HCT116 (cell line): Measurements from ENCODE around the gene PSMB7. TPM values are rescaled to one million over a fixed set of nuclear protein-coding genes. Genes with fewer than 3 reads are reported as not detected.

ENCODE experiments used
- ATAC-seq: fragments of 200-7000 bp; cut with Tn5 transposase; 2 replicates; pipeline ENCODE4 v1.9.1; 2020; ENCODE audit warnings: mild to moderate bottlenecking, moderate library complexity
- BruUV-seq: library from RNA; stranded (reverse); fragments of 400-500 nt; replicated peaks from 2 replicates; lab custom pipeline; 2021; lab: Mats Ljungman, UMichigan
- CTCF ChIA-PET: fragments of 300-600 bp; sonication (Branson Sonifier 250); formaldehyde crosslinking; loops from one replicate; lab custom pipeline; 2021; ENCODE audit warnings: antibody characterized with exemption; lab: Charles Lee
- POLR2A ChIA-PET: fragments of 300-600, 350-600 bp; sonication (Branson Sonifier 250); formaldehyde crosslinking; loops from one replicate; lab custom pipeline; 2021; ENCODE audit warnings: antibody characterized with exemption; lab: Charles Lee
- RAD21 ChIA-PET, 2 experiments: fragments of 300-600 bp; sonication (Branson Sonifier 250); formaldehyde crosslinking; loops; one replicate each; lab custom pipeline; 2023; ENCODE audit warnings: low total read pairs in 2 of 2; ENCODE audit not compliant: uncharacterized antibody in 2 of 2, unreplicated experiment in 2 of 2, low non-redundant PET in 1 of 2; lab: Charles Lee
- DNase-seq: peaks from one replicate; pipeline ENCODE4 v3.0.0-alpha.2; 2010; ENCODE audit warnings: low read depth, low spot score
- H2AFZ ChIP-seq: fragments of 200-600 bp; shearing (Covaris generic), sonication (generic); 2 replicates; pipeline ENCODE4 v1.6.1; 2017; ENCODE audit warnings: low read depth, mixed run types, mixed read lengths, antibody characterized with exemption, low read length; ENCODE audit not compliant: poor library complexity, severe bottlenecking
- H3K27ac ChIP-seq: 2 replicates; pipeline ENCODE4 v1.5.1; 2012; ENCODE audit warnings: low read depth, low read length
- H3K27me3 ChIP-seq: fragments of 200-600 bp; sonication (generic); 2 replicates; pipeline ENCODE4 v1.6.1; 2016; ENCODE audit warnings: mixed run types, low read length, mixed read lengths; ENCODE audit not compliant: insufficient read depth
- H3K36me3 ChIP-seq, 2 experiments: fragments of 200-500 bp in 1 of 2; fragments of 200-600 bp in 1 of 2; sonication (Bioruptor generic) in 1 of 2; sonication (generic) in 1 of 2; 2 replicates each; pipeline versions ENCODE4 v1.5.1 to v1.6.1; 2014 to 2016; ENCODE audit warnings: low read length in 2 of 2, inconsistent platforms in 1 of 2, mixed read lengths in 1 of 2, mixed run types in 1 of 2; ENCODE audit not compliant: insufficient read depth in 2 of 2, control insufficient read depth in 1 of 2
- H3K4me1 ChIP-seq, 2 experiments: fragments of 200-600 bp in 1 of 2; sonication (generic) in 1 of 2; 2 replicates each; pipeline versions ENCODE4 v1.5.1 to v1.6.1; 2012 to 2017; ENCODE audit warnings: low read length in 2 of 2, inconsistent platforms in 1 of 2, mild to moderate bottlenecking in 1 of 2, mixed read lengths in 1 of 2, mixed run types in 1 of 2, moderate library complexity in 1 of 2; ENCODE audit not compliant: insufficient read depth in 2 of 2, control insufficient read depth in 1 of 2
- H3K4me2 ChIP-seq: fragments of 200-600 bp; sonication (generic); 2 replicates; pipeline ENCODE4 v1.6.1; 2017; ENCODE audit warnings: mixed run types, low read length, mixed read lengths
- H3K4me3 ChIP-seq, 2 experiments: fragments of 200-600 bp in 1 of 2; sonication (generic) in 1 of 2; replicated peaks in 1 of 2; 2 replicates each; pipeline ENCODE4 v1.5.1; 2011 to 2016; ENCODE audit warnings: low read length in 2 of 2, control low read depth in 1 of 2, low read depth in 1 of 2, mild to moderate bottlenecking in 1 of 2, mixed read lengths in 1 of 2, mixed run types in 1 of 2
- H3K79me2 ChIP-seq: fragments of 200-600 bp; sonication (generic); 2 replicates; pipeline ENCODE4 v1.6.1; 2017; ENCODE audit warnings: mild to moderate bottlenecking, mixed run types, low read length, moderate library complexity, mixed read lengths; ENCODE audit not compliant: insufficient read depth
- H3K9ac ChIP-seq: fragments of 200-600 bp; sonication (generic); 2 replicates; pipeline ENCODE4 v1.6.1; 2016; ENCODE audit warnings: low read length, mixed read lengths
- H3K9me2 ChIP-seq: fragments of 200-600 bp; sonication (generic), shearing (Covaris generic); 2 replicates; pipeline ENCODE4 v1.6.1; 2017; ENCODE audit warnings: mixed run types, mild to moderate bottlenecking, moderate library complexity; ENCODE audit not compliant: insufficient read depth
- H3K9me3 ChIP-seq, 2 experiments: fragments of 200-500 bp in 1 of 2; fragments of 200-600 bp in 1 of 2; sonication (Bioruptor generic) in 1 of 2; sonication (generic) in 1 of 2; 2 replicates each; pipeline ENCODE4 v1.6.1; 2014 to 2017; ENCODE audit warnings: low read length in 2 of 2, mixed read lengths in 2 of 2, inconsistent platforms in 1 of 2, low read depth in 1 of 2, mild to moderate bottlenecking in 1 of 2, mixed run types in 1 of 2, moderate library complexity in 1 of 2; ENCODE audit not compliant: control insufficient read depth in 1 of 2, insufficient read depth in 1 of 2
- H4K20me1 ChIP-seq: fragments of 200-600 bp; sonication (generic), shearing (Covaris generic); 2 replicates; pipeline ENCODE4 v1.6.1; 2017; ENCODE audit warnings: mixed run types, mild to moderate bottlenecking, moderate library complexity; ENCODE audit not compliant: insufficient read depth
- POLR2AphosphoS5 ChIP-seq: IDR thresholded peaks from 2 replicates; pipeline ENCODE4 v1.6.1; 2011; ENCODE audit warnings: mild to moderate bottlenecking, low read depth, low read length, moderate library complexity
- RAD21 ChIP-seq: IDR thresholded peaks from 2 replicates; pipeline ENCODE4 v1.6.1; 2012; ENCODE audit warnings: low read depth, mild to moderate bottlenecking
- SIN3A ChIP-seq: IDR thresholded peaks from 2 replicates; pipeline ENCODE4 v1.6.1; 2012; ENCODE audit warnings: low read depth
- ZBTB33 ChIP-seq: IDR thresholded peaks from 2 replicates; pipeline ENCODE4 v1.6.1; 2011; ENCODE audit warnings: mild to moderate bottlenecking, low read length, moderate library complexity; ENCODE audit not compliant: insufficient replicate concordance; ENCODE audit errors: extremely low read depth
- ZFX ChIP-seq: fragments of 450-650 bp; IDR thresholded peaks from 2 replicates; pipeline ENCODE4 v1.6.1; 2017
- ZNF274 ChIP-seq: fragments of 200-500 bp; sonication (Bioruptor generic); IDR thresholded peaks from 2 replicates; pipeline ENCODE4 v1.6.1; 2014; ENCODE audit warnings: mild to moderate bottlenecking, low read depth, low read length, inconsistent platforms
- intact Hi-C: fragments of 100-400 bp; cut with micrococcal nuclease; formaldehyde crosslinking; loops from 2 replicates; pipeline ENCODE4 v1.10.0; 2022
- total RNA-seq: library from RNA; stranded (reverse); gene quantifications from one replicate; pipeline ENCODE4 v1.2.1, GENCODE V29; 2021; ENCODE audit not compliant: unreplicated experiment

The PSMB7 gene
- total RNA-seq, 1 experiment from 2014 or later = 222 TPM

- Histone ChIP-seq H3K79me2 (no peaks in the 10 kb centered on the region), H3K9me3 (no peaks in the 10 kb centered on the region), H3K9ac (peak overlapping the region; percentile 41), H3K9me2 (no peaks in the 10 kb centered on the region), H3K4me2 (peak overlapping the region; percentile 78), H3K36me3 (no peaks in the 10 kb centered on the region), H3K4me3 (peak overlapping the region; percentile 36 to 58), H4K20me1 (no peaks in the 10 kb centered on the region), H3K27me3 (no peaks in the 10 kb centered on the region), H3K4me1 (peaks cover 6 to 19% of the 10 kb centered on the region in 2 experiments; a peak in 2 of 4 replicates), H2AFZ (peak overlapping the region; percentile 15), H3K27ac (peak overlapping the region; percentile 50; the same call in 1 of the 2 replicates)
- DNase-seq (peak; percentile 21), ATAC-seq (peak; percentile 90)
- intact Hi-C loops = no loop called here
- TF ChIP-seq ZBTB33 (no peak), POLR2AphosphoS5 (0 out of 2 replicates have a peak, but pooled peaks have one; percentile 45), ZFX (0 out of 2 replicates have a peak, but pooled peaks have one; percentile 2)
- POLR2A ChIA-PET = interaction anchor here (0.6 kb wide), 1 partner anchor 12 kb away, joined by 3 read pairs; no protein-coding TSS in a partner anchor
- no TSS peak for BruUV-seq
- CTCF ChIA-PET = interaction anchor here (1.0 kb wide), 1 partner anchor 37 kb away, joined by 3 read pairs; no protein-coding TSS in a partner anchor
- RAD21 ChIA-PET = no interaction called here
Observed at GRCh38 chr9:124453586-124454191, 38.4 kb upstream of the PSMB7 start.

- H3K9me2 ChIP-seq = no peaks in the 10 kb centered on the region
- intact Hi-C loops = no loop called here
- DNase-seq (no peak), ATAC-seq (no peak; the same call in 1 of the 2 replicates)
- no peaks in the 10 kb centered on the region for H3K27me3 ChIP-seq
- H3K36me3 ChIP-seq = no peaks in the 10 kb centered on the region
- peak overlapping the region; percentile 50; the same call in 1 of the 2 replicates for H3K27ac ChIP-seq
- peak overlapping the region; percentile 78 for H3K4me2 ChIP-seq
- H4K20me1 ChIP-seq = no peaks in the 10 kb centered on the region
- BruUV-seq = no TSS peak
- ChIA-PET POLR2A (no interaction called here), CTCF (interaction anchor here (1.0 kb wide), 1 partner anchor 37 kb away, joined by 3 read pairs; no protein-coding TSS in a partner anchor), RAD21 (no interaction called here)
- H3K4me1 ChIP-seq = peaks cover 6 to 19% of the 10 kb centered on the region in 2 experiments; a peak in 2 of 4 replicates
- peak overlapping the region; percentile 41 for H3K9ac ChIP-seq
- no peaks in the 10 kb centered on the region for H3K9me3 ChIP-seq
- H3K79me2 ChIP-seq = no peaks in the 10 kb centered on the region
- no peak for TF ChIP-seq RAD21
- no peak for TF ChIP-seq SIN3A
- TF ChIP-seq ZNF274 = no peak
- peak; percentile 38; the same call in 1 of the 2 replicates for TF ChIP-seq ZFX
- H2AFZ ChIP-seq = no peak overlapping the region
- H3K4me3 ChIP-seq = peak overlapping the region; percentile 36 to 58
Observed at GRCh38 chr9:124452841-124453585, 37.8 kb upstream of the PSMB7 start.
